HG02885 (cell line): ENCODE results near the gene TBC1D1.

Experiments used
- ATAC-seq: cut with Tn5 transposase; IDR thresholded peaks from one replicate; pipeline ENCODE4 v1.9.1; 2021; ENCODE audit warnings: mild to moderate bottlenecking; ENCODE audit not compliant: unreplicated experiment, poor library complexity

TBC1D1 gene

DNA sequence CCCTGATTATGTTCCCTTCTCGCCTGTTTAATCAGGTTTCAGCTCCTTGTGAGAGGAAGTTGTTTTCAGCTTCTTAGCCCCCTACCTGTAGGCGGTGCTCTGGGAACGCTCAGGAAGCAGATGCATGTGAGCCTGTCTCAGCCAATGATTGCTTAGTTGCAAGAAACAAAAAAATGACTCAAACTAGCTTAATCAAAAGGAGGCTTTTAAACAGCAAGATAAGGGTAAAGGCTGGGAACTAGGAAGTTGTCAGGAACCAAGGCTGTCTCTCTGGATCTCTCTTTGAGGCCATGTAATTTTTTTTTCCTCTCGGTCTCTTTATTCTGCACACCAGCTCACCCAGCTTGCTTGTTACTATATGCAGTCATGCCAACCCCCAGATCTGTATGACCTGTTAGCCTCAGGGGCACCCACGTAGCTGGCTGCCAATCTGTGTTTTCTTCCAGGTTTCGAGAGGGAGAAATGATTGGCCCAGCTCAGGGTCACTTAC lies 178.4 kb downstream of the TBC1D1 start:
- no peak for ATAC-seq

DNA sequence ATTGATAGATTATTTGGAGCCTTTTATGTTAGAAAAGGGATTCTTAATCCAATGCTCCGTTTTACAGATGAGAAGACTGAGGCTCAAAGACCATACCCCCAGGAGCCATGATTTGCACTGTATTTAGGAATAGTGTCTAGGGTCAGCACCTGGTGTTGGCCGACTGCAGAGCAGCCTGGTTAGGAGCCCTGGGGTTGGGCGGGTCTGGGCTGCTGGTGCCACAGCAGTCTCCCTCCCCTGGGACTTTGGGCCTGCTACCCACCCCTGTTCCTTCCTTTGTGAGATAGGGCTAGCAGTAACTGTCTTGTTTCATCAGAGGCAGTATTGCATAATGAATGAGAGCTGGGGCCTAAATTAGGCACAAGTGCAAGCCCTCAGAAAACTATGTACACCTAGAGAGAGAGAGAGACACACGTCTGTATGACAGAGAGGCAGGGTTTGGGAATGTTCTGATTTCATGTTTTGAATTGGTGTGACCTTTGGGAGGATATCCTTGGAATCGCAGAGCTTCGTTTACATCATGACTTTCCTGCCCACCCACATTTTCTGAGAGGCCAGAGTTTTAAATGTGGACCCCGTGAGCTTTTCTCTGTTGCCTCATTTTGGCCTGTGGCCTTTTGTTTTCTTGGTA lies 181.0 kb downstream of the TBC1D1 start:
- no peak for ATAC-seq

DNA sequence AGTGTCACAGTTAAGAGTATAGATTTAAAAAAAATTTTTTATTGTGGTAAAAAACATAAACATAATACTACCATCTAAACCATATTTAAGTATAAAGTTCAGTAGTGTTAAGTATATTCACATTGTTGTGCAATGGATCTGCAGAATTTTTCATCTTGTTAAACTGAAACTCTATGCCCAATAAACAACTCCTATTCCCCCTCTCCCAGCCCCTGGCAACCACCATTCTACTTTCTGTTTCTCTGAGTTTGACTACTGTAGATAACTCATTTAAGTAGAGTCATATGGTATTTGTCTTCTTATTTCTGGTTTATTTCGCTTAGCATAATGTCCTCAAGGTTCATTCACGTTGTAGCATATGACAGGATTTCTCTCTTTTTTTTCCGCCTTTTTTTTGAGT lies 181.7 kb downstream of the TBC1D1 start:
- no peak for ATAC-seq

DNA sequence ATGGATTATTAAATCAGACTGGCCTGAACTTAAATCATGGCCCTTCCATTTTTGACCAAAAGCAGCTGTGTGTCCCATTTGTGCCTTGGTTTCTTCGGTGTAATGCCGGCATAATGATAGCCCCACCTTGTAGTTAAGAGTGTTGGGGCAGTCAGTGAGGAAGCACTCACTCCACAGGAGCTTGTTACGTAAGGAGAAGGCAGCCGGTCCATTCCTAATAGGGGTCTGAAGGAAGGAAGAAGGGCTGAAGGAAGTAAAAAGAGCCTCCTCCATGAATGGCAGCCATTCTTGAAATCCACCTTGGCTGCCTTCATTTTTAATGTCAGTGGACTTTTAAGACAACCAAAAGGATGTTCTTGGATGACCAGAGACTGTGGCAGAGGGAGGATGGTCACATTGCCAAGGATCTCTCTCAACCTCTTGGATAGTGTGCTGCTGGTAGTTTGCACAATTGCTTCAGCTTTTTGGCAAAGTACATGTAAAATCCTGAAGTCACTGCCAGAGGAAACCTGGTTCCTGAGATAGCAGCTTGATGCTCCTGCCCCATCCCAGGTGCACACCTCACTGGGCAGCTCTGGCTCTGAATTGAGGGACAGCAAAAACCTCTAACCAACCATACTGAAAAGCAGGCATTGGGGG lies 182.8 kb downstream of the TBC1D1 start:
- no peak for ATAC-seq

DNA sequence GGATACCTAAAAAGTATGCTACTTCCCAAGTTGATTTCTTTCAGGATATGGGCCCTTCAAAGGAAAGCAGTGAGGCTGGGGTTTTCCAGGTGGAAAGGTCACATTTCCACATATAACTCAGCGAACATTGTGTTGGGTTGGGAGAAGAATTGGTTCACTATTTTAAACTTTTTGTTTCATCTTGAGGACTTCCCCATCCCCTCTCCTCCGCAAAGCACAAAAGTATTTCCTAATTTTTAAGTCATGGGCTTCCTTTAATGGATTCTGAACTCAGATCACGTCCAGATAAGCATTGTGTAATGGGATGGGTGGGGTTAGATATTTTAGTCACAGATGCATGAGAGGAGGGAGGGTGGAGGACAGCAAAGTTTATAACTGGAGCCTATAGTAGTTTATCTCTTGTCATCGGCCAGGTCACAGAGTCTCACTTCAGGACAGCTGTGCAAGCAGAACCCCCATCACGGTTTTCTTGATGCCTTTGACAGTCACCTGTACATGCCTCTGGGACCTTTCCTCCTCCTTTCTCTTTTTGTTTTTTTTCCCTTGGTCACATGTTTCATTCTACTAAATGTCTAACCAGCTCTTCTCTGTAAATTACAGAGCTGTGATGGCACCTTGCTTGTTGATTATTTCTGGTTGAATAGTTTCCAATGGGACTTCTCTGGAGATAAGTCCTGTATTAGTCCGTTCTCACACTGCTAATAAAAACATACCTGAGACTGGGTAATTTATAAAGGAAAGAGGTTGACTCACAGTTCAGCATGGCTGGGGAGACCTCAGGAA lies 184.7 kb downstream of the TBC1D1 start:
- no peak for ATAC-seq

DNA sequence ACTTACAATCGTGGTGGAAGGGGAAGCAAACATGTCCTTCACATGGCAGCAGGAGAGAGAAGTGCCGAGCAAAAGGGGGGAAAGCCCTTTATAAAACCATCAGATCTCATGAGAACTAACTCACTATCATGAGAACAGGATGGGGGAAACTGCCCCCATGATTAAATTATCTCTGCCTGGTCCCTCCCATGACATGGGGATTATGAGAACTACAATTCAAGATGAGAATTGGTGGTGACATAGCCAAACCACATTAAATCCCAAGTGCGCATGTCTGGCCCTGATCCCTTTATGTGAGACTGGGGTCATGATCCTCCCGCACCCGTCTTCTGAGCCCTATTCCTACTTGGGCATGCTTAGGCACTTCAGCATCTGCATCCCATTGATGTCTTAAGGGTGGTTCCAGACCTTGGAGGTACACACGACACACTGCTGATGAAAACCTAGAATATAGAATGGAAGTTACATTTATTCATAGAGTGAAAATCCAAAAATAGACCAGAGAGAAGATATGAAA lies 185.3 kb downstream of the TBC1D1 start:
- ATAC-seq: no peak

DNA sequence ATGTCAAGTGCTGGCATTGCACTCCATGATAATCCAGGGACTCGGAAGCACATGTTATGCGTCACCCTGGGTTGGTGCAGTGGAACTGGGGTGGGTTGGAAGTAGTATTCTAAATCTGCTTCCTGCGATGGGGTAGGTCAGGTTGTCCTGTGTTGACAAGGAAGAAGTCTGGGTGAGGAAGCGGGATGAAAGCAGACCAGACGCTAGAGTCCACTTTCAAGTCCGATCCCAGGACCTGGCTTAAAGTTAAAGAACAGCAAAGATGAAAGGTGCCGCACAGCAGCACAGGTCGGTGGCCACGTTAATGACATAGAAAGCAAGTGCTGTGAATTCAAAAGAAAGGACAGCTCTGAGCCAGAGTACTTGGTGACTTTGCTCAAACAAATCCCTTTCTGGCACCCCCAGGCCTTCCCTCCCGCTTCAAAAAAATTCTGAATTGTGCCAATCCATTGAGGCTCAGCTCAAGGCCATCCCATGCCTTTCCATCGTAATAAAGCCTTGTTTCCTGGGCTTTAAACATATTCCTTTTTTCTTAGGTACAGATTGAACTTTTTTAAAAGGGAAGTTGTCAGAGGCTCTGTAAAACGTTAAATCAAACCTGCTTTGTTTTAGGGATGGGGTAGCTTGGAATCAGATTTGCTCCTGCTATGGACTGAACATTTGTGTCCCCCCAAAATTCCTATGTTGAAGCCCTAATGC lies 187.1 kb downstream of the TBC1D1 start:
- ATAC-seq: no peak

DNA sequence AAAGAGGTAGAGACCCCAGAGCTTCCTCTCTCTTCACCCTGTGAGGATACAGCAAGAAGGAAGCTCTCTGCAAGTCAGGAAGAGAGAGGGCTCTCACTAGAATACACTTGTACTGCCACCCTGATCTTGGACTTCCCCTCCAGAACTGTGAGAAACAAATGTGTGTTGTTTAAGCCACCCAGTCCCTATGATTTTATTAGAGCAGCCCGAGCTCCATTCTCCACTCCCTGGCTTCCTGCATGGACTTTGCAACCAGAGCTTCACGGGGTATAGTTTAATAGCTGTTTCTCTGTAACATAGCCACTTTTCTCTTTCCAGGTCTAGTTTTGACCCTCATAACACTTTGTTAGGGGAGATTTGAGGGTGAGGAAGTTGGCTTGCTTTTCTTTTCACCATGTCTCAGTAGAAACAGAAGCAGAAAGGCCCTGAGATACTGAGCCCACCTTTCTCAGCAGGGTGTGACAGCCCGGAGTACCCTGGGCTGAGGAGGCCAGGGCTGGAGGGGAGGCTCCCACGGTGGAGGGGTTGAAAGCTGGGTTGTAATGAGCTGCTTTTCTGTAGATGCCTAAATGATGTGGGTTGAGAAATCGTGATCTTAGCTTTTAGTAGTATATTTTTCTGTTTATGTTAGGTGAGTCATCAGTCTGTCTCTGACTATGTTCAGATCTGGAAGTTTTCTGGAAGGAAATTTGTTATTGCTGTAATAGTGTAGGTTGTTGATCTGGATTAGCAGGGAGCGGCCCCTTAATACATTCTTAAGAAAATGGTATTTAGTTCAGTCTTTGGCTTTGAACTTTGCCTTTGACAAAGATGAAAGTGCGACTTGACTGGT lies 187.9 kb downstream of the TBC1D1 start:
- no peak for ATAC-seq

DNA sequence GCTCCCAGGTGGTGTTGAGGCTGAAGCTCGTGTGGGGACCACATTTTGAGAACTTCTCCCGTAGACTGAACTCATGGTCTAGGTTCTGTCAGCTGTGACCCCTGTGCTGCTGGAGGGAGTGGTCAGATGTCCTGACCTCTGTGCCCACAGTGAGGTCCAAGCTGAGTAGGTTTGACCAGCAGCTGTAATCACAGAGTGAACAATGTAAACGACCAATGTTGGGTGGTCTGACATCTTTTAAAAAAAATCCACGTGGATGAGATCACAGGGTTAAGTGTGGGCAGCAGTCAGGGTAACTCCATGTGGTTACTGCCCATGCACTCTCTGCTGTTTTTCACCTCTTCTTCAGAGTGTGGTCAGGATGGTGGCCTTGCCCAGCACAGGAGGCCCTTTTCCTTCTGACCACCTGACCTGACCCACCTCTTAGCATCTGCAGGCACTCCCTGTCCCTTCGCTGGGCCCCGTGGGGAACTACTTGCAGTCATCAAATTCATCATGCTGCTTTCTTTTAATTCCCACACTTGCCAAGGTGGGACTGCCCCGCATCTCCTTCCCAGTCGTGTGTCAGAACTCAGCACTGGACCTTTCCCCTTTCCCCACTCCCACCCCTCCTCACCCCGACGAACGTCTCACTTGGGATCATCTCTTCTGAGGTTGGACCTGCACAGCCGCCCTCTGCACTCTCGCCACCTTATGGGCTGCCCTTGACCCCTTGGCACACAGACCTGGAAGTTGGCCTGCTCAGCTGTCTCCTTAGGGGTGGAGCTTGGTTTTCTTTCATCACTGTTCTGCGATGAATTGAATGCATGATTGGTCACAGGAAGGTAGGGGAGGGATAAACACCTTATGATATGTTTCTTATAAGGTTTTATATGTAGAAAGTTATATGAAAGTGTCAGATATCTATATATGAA lies 189.4 kb downstream of the TBC1D1 start:
- no peak for ATAC-seq

DNA sequence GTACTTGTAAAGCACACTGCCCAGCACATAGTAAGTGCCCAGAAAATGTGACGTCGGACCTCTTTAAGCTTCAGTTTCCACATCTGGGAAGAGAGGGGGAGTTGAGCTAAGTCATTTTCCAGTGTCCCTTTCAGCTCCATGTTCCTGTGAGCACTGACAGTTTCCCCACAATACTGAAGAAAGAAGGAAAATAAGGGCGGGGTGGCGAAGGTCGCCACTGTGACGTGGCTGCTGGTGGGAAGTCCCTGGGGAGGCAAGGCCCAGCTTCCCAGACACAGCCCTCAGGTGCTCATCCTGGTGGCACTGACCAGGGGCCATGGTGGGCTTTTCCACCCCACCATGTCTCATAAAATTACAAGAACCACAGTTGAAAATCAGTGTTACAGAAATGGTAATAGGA lies 191.1 kb downstream of the TBC1D1 start:
- no peak for ATAC-seq

DNA sequence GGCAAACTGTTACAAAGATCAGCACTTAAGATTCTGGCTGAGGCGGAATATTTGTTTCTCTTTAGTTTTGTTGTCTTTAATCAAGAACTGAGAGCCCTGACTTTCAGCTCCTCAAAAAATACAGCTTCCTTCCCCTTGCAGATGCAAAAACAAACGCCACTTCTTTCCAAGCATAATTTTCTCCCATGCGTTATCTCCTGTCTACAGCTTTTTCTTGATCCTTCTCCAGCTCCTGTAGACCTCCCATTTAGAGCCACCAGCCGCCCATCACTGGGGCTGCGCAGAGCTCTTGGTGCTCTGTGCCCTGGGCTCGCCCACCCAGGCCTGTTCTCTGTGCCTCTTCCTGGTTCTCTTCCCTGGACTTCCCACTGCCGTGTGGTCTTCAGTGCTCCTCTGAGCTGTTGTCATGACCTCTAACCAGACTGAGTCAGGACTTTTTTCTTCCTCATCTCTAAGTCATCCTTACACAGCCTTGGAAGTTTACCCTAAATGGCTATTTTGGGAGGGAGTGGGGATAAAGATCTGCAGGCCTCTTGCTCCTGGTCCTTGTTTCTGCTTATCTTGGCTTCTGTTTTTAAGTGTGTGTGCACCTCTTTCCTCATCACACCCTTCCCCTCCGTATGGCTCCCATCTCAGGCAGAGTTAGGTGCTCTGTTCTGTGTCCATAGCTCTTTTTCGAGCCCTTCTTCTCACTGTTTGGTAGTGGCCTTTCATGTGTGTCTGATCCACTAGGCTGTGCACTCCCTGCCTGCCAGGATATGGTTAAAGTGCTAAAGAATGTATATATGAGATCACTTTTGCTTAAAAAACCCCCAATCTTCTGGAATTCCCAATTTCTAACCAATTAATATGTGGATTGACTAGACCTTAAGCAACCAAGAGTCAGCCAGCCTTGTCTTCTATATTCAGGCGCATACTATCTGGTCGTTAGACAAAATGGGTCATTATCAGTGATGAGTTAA lies 191.8 kb downstream of the TBC1D1 start:
- no peak for ATAC-seq

DNA sequence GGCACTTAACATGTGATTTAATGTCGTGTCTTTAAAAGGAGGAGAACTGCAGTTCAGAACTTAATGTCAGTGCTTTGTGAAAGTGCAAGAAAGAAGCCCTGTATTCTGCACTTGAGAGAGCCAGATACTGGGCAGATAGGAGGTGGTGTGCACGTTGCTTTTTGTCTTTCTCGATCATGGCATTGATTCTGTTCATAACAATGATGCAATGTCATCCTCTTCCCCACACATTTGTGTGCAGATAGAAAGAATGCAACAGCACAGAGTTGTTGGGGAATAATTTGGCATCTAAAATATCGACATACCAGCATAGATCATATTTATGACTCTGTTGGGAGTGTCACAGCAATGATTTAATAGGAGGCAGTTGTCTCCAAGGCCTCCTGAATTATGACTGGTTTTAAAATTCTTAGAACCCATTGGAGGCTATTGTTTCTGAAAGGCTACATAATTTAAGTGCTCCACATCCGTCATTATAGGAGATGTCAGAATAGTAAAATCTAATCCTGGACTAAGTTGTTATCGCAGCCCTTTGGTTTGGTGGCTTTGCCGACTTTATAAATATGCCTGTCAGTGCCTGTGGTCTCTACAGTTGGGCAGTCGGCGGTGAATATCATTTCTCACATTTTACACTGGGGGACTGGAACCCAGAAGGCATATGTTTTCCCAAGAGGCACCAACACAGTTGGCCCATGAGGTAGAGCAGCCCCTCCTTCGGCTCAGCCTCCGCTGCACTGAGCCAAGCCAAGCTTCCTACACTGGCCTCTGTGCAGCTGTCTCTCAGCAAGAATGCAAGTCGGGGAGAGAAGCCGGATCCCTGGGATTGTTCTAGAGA lies 194.2 kb downstream of the TBC1D1 start:
- ATAC-seq: no peak

DNA sequence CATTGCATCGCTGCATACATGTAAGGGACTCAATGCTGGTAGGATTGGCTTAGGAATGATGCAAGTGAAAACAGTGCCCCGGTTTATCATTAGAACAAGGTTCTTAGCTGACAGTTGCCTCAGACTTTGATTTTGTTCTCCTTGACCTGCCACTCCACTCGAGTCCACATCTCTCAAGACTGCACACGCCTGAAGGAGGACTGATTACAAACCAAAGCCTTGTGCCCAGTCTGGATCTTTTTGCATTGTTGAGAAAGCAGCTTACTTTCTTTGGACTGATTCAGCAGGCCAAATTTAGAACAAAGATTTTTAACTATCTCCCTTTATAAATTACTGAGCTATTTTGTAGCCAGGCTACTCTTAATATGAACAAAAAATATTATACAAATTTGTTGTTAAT lies 194.9 kb downstream of the TBC1D1 start:
- ATAC-seq: no peak

DNA sequence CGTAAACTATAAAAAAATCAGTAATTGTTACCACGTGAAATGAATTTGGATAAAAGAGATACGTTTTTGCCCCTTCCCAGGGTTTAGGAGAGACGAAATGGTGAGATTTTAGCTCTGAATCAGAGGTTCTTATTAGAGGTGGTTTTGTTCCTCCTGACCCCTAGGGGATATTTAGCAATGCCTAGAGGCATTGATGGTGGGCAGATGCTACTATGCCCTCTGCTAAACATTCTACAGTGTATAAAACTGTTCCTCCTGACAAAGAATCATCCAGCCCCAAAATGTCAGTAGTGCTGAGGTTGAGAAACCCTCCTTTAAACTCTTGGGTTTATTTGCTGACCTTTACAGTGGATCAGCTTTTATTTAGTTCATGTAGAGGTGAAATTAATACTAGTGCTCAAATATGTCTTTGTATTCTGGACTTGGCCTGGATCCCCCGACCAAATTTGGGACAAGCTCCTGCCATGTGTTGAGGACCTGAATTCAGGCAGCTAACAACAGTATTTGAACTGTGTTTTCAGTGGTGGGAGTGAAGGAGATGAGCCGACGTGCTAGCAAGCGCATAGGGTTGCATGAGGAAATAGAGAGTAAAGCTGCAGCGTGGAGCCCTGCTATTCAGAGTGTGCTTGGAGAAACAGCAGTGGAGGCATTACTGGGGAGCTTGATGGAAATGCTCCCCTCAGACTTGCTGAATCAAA lies 195.4 kb downstream of the TBC1D1 start:
- no peak for ATAC-seq

DNA sequence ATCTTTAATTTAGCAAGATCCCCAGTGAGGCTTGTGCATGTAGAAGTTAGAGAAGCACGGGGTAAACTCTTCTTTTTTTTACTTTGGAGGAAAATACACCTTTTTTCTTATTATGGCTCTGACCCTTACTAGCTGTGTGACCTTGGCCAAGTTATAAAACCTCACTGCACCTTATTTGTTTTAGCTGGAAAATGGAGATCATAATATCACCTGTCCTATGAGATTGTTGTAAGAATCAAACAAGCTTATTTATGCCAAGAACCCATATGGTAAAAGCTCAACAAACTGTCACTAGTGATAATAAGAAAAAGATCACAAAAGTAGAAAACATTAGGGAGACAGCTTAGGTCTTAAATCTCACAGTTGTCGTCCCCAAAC lies 196.0 kb downstream of the TBC1D1 start:
- ATAC-seq: no peak

DNA sequence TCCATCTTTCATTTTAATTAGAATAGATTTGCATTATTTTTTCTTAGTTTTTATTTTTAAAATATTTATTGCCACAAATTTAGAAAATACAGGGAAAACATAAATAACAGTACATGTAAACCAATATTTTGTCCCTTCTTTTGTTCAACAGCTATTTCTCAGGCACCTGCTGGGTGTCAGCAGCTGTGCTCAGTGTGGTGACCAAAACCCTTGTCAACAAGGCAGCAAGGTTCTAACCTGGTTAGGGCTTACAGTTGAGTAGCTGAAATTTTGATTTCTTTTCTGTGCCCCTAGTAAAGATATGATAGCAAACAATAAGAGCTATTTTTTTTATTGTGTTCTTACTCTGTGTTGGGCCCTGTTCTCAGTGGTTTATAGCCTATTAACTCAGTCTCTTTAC lies 197.4 kb downstream of the TBC1D1 start:
- no peak for ATAC-seq
